ENCODE measurements around the gene THAP4. TPM values are rescaled to one million over a fixed set of nuclear protein-coding genes. Genes with fewer than 3 reads are reported as not detected.

THAP4 gene
- polyA plus RNA-seq, 1 donor (not counting 4 experiments of a cell fraction or from before 2014, with no cell fraction given) = 30.3 TPM

DNA sequence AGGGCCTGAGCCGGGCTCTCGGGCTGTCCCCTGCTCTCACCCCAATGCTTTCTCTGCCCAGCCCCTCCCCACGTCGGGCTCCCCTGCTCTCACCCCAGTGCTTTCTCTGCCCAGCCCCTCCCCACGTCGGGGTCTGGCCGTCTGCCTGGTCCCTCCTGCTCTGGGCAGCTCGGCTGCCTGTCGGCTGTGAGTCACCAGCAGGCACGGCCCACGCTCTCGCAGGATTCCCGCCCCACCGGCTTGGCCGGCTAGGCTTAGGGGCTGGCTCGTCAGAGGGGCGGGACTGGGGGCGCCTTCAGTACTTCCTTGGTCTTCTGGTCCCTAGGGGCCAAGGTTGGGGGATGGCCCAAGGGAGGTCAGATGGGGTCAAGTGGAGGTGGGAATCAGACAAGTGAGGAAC is 75.1 kb downstream of the THAP4 start:
- H3K9ac ChIP-seq (ENCODE audit: control insufficient read depth, extremely low read depth, insufficient read depth, low read length) = no peak overlapping the region
- H3K4me3 ChIP-seq (ENCODE audit: control insufficient read depth in 2 of 3, extremely low read depth in 1 of 3, insufficient read depth in 2 of 3, low read depth in 1 of 3, low read length in 3 of 3) = no peak overlapping the region
- no peaks in the 10 kb centered on the region for H3K9me1 ChIP-seq (ENCODE audit: control insufficient read depth, extremely low read depth, insufficient read depth, low read length)
- H3K36me3 ChIP-seq (ENCODE audit: control insufficient read depth in 2 of 2, extremely low read depth in 1 of 2, insufficient read depth in 2 of 2, low read length in 2 of 2) = peaks cover 5 to 10% of the 10 kb centered on the region in 2 experiments
- H3K79me2 ChIP-seq (ENCODE audit: control insufficient read depth, insufficient read depth, low read length) = peaks cover 61% of the 10 kb centered on the region
- H3K4me1 ChIP-seq (ENCODE audit: control insufficient read depth, extremely low read depth, insufficient read depth, low read length) = peaks cover 28% of the 10 kb centered on the region
- no peak for DNase-seq (ENCODE audit: low read depth, low spot score)
- no peak overlapping the region for H3K27ac ChIP-seq (ENCODE audit: control insufficient read depth, insufficient read depth, low read length)
- no peaks in the 10 kb centered on the region for H3K27me3 ChIP-seq (ENCODE audit: control insufficient read depth, extremely low read depth, insufficient read depth, low read length)
- no peak overlapping the region for H2AFZ ChIP-seq (ENCODE audit: control insufficient read depth, low read length)
- dilution Hi-C loops (cut with MboI; ENCODE audit: extremely low pct_ligation_motif_present, low sequenced_read_pairs) = no loop called here
- H3K9me3 ChIP-seq (ENCODE audit: control insufficient read depth, low read depth, low read length) = no peaks in the 10 kb centered on the region
- peaks cover 10% of the 10 kb centered on the region for H4K20me1 ChIP-seq (ENCODE audit: control insufficient read depth, extremely low read depth, insufficient read depth, low read length)
- FAIRE-seq = no peak
- H3K4me2 ChIP-seq (ENCODE audit: control insufficient read depth, extremely low read depth, insufficient read depth, low read depth, low read length) = peak overlapping the region; percentile 62
- TF ChIP-seq, protein P1, sequence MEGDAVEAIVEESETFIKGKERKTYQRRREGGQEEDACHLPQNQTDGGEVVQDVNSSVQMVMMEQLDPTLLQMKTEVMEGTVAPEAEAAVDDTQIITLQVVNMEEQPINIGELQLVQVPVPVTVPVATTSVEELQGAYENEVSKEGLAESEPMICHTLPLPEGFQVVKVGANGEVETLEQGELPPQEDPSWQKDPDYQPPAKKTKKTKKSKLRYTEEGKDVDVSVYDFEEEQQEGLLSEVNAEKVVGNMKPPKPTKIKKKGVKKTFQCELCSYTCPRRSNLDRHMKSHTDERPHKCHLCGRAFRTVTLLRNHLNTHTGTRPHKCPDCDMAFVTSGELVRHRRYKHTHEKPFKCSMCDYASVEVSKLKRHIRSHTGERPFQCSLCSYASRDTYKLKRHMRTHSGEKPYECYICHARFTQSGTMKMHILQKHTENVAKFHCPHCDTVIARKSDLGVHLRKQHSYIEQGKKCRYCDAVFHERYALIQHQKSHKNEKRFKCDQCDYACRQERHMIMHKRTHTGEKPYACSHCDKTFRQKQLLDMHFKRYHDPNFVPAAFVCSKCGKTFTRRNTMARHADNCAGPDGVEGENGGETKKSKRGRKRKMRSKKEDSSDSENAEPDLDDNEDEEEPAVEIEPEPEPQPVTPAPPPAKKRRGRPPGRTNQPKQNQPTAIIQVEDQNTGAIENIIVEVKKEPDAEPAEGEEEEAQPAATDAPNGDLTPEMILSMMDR (optimal IDR thresholded peaks at IDR 0.05 in 1 of 3, IDR thresholded peaks at IDR 0.05 in 1 of 3, conservative IDR thresholded peaks at IDR 0.05 in 1 of 3; ENCODE audit: extremely low read depth in 1 of 3, insufficient read depth in 2 of 3, low read length in 3 of 3) = no peak
- no peak for TF ChIP-seq EZH2 (IDR thresholded peaks at IDR 0.05; ENCODE audit: low read length)

DNA sequence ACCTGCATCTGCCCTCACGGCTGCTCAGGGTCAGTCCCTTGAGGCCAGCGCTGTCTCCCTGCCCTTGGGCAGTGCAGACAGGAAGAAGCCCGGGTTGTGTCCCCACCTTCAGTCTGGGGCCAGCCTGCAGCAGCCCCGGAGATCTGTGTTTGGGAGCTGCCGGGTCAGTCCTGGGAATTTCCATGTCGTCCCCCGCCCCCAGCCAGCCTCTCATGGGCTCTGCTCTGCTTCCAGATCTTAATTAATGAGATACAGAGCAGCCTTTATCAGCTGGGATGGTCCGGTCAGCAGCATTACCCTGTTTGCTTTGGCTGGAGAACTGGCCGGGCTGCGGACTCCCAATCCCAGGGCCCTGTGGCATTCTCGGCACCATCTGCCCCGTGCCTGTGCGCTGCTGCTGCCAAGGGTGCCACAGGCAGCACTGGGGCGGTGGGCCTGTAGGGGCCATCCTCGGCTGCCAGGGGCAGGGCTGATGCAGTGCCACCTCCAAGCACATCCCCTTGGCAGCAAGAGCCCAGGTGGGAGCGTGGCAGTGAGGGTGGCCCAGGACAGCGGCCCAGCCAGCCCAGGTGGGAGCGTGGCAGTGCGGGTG is 76.0 kb downstream of the THAP4 start:
- Histone ChIP-seq H3K27ac (ENCODE audit: control insufficient read depth, insufficient read depth, low read length) (no peak overlapping the region), H3K9me1 (ENCODE audit: control insufficient read depth, extremely low read depth, insufficient read depth, low read length) (no peaks in the 10 kb centered on the region), H3K36me3 (ENCODE audit: control insufficient read depth in 2 of 2, extremely low read depth in 1 of 2, insufficient read depth in 2 of 2, low read length in 2 of 2) (peaks cover 5 to 10% of the 10 kb centered on the region in 2 experiments), H3K4me1 (ENCODE audit: control insufficient read depth, extremely low read depth, insufficient read depth, low read length) (peaks cover 33% of the 10 kb centered on the region), H3K4me3 (ENCODE audit: control insufficient read depth in 2 of 3, extremely low read depth in 1 of 3, insufficient read depth in 2 of 3, low read depth in 1 of 3, low read length in 3 of 3) (peak overlapping the region in 2 of 3 experiments; percentile 23 to 78), H3K9ac (ENCODE audit: control insufficient read depth, extremely low read depth, insufficient read depth, low read length) (peak overlapping the region; percentile 52), H3K27me3 (ENCODE audit: control insufficient read depth, extremely low read depth, insufficient read depth, low read length) (no peaks in the 10 kb centered on the region), H3K79me2 (ENCODE audit: control insufficient read depth, insufficient read depth, low read length) (peaks cover 57% of the 10 kb centered on the region), H3K9me3 (ENCODE audit: control insufficient read depth, low read depth, low read length) (no peaks in the 10 kb centered on the region), H2AFZ (ENCODE audit: control insufficient read depth, low read length) (no peak overlapping the region), H4K20me1 (ENCODE audit: control insufficient read depth, extremely low read depth, insufficient read depth, low read length) (peaks cover 10% of the 10 kb centered on the region), H3K4me2 (ENCODE audit: control insufficient read depth, extremely low read depth, insufficient read depth, low read depth, low read length) (peak overlapping the region; percentile 72)
- dilution Hi-C loops (cut with MboI; ENCODE audit: extremely low pct_ligation_motif_present, low sequenced_read_pairs) = no loop called here
- TF ChIP-seq, protein P1 (optimal IDR thresholded peaks at IDR 0.05 in 1 of 3, IDR thresholded peaks at IDR 0.05 in 1 of 3, conservative IDR thresholded peaks at IDR 0.05 in 1 of 3; ENCODE audit: extremely low read depth in 1 of 3, insufficient read depth in 2 of 3, low read length in 3 of 3) = no peak
- TF ChIP-seq EZH2 (IDR thresholded peaks at IDR 0.05; ENCODE audit: low read length) = no peak
- no peak for DNase-seq (ENCODE audit: low read depth, low spot score)
- FAIRE-seq = no peak

Data from keratinocyte (primary cell).